Measurements from ENCODE around the gene CRB2. TPM values are rescaled to one million over a fixed set of nuclear protein-coding genes. Genes with fewer than 3 reads are reported as not detected.

Gene CRB2
- total RNA-seq, 1 donor from 2014 or later: not detected

DNA sequence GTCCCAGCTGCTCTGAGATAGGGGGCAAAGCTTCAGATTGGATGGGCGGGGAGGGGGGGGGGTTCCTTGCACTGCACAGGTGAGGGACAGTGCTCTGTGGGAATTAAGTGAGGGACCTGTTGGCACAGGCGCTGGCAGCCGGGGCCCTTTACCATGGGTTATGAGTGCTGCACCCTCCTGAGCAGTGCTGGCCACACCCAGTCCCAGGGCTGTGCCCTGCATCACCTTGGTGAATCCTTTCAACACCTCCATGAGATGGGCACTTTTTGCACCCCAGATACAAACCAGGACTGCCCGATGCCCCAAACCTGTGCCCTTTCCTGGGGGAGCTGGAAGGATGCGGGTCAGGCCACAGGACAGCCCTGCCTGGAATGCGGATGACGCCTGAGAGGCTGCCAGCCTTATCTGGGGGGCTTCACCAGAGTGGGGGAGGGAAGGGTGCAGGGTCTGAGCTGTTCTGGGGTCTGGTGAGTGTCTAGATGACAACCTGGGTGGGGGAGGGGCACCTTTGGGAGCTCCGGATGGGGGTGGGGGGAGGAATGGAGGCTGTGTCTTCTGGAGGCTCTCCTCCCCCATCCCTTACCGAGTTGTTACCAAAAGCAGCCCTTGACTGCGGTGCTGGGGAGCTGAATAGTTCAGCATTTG lies 5.2 kb downstream of the CRB2 start:
- intact Hi-C loops (cut with DNase I): no loop called here
- no peak overlapping the region for H3K27ac ChIP-seq
- TF ChIP-seq POLR2A (IDR thresholded peaks at IDR 0.05) (no peak), POLR2AphosphoS5 (IDR thresholded peaks at IDR 0.05; ENCODE audit: insufficient read depth in 1 of 2, low read depth in 1 of 2) (no peak)
- TF ChIP-seq, protein P1, sequence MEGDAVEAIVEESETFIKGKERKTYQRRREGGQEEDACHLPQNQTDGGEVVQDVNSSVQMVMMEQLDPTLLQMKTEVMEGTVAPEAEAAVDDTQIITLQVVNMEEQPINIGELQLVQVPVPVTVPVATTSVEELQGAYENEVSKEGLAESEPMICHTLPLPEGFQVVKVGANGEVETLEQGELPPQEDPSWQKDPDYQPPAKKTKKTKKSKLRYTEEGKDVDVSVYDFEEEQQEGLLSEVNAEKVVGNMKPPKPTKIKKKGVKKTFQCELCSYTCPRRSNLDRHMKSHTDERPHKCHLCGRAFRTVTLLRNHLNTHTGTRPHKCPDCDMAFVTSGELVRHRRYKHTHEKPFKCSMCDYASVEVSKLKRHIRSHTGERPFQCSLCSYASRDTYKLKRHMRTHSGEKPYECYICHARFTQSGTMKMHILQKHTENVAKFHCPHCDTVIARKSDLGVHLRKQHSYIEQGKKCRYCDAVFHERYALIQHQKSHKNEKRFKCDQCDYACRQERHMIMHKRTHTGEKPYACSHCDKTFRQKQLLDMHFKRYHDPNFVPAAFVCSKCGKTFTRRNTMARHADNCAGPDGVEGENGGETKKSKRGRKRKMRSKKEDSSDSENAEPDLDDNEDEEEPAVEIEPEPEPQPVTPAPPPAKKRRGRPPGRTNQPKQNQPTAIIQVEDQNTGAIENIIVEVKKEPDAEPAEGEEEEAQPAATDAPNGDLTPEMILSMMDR (IDR thresholded peaks at IDR 0.05): no peak
- no peaks in the 10 kb centered on the region for H3K27me3 ChIP-seq
- no peaks in the 10 kb centered on the region for H3K4me1 ChIP-seq
- H3K9me3 ChIP-seq: no peaks in the 10 kb centered on the region
- H3K4me3 ChIP-seq: no peak overlapping the region
- DNase-seq (ENCODE audit: extremely low spot score in 2 of 2): no peak
- no peaks in the 10 kb centered on the region for H3K36me3 ChIP-seq

GRCh38 chr9:123361731-123362510 lies 5.9 kb downstream of the CRB2 start:
- TF ChIP-seq POLR2AphosphoS5 (IDR thresholded peaks at IDR 0.05; ENCODE audit: insufficient read depth in 1 of 2, low read depth in 1 of 2): no peak
- no peak for TF ChIP-seq POLR2A (IDR thresholded peaks at IDR 0.05)
- TF ChIP-seq, protein P1 (IDR thresholded peaks at IDR 0.05): no peak
- no peak overlapping the region for H3K4me3 ChIP-seq
- no peaks in the 10 kb centered on the region for H3K36me3 ChIP-seq
- no peaks in the 10 kb centered on the region for H3K4me1 ChIP-seq
- H3K9me3 ChIP-seq: no peaks in the 10 kb centered on the region
- intact Hi-C loops (cut with DNase I): no loop called here
- H3K27me3 ChIP-seq: no peaks in the 10 kb centered on the region
- no peak overlapping the region for H3K27ac ChIP-seq
- no peak for DNase-seq (ENCODE audit: extremely low spot score in 2 of 2)

- Histone ChIP-seq H3K27me3 (no peaks in the 10 kb centered on the region), H3K9me3 (no peaks in the 10 kb centered on the region), H3K4me3 (no peak overlapping the region), H3K27ac (no peak overlapping the region), H3K36me3 (no peaks in the 10 kb centered on the region), H3K4me1 (no peaks in the 10 kb centered on the region)
- intact Hi-C loops (cut with DNase I): no loop called here
- TF ChIP-seq POLR2A (IDR thresholded peaks at IDR 0.05) (no peak), POLR2AphosphoS5 (IDR thresholded peaks at IDR 0.05; ENCODE audit: insufficient read depth in 1 of 2, low read depth in 1 of 2) (no peak)
- TF ChIP-seq, protein P1 (IDR thresholded peaks at IDR 0.05): no peak
- no peak for DNase-seq (ENCODE audit: extremely low spot score in 2 of 2)
Measured at GRCh38 chr9:123362856-123363255, 6.9 kb downstream of the CRB2 start.

- no peaks in the 10 kb centered on the region for H3K27me3 ChIP-seq
- no peak for DNase-seq (ENCODE audit: extremely low spot score in 2 of 2)
- no peaks in the 10 kb centered on the region for H3K4me1 ChIP-seq
- TF ChIP-seq POLR2AphosphoS5 (IDR thresholded peaks at IDR 0.05; ENCODE audit: insufficient read depth in 1 of 2, low read depth in 1 of 2) (no peak), POLR2A (IDR thresholded peaks at IDR 0.05) (no peak)
- TF ChIP-seq, protein P1 (IDR thresholded peaks at IDR 0.05): no peak
- no peak overlapping the region for H3K4me3 ChIP-seq
- intact Hi-C loops (cut with DNase I): no loop called here
- no peaks in the 10 kb centered on the region for H3K36me3 ChIP-seq
- H3K27ac ChIP-seq: no peak overlapping the region
- H3K9me3 ChIP-seq: no peaks in the 10 kb centered on the region
Measured at GRCh38 chr9:123364241-123364824, 8.3 kb downstream of the CRB2 start.
